Breast epithelium (tissue), 4 donors: ENCODE measurements around the gene TNNI3K. TPM values are rescaled to one million over a fixed set of nuclear protein-coding genes. Genes with fewer than 3 reads are reported as not detected.

Experiments
- DNase-seq, 2 donors: peaks; one replicate each; pipeline ENCODE4 v3.0.0-alpha.2; 2019; ENCODE audit warnings: low spot score in 2 of 2
- H3K27ac ChIP-seq, 2 donors: fragments of 200-600 bp; sonication (generic) in 1 of 2; one replicate each; pipeline ENCODE4 v1.5.1; 2016 to 2019; ENCODE audit warnings: mild to moderate bottlenecking in 1 of 2
- H3K27me3 ChIP-seq, 2 donors: fragments of 200-600 bp; sonication (generic) in 1 of 2; one replicate each; pipeline versions ENCODE4 v1.5.1 to v1.6.0; 2017 to 2019; ENCODE audit warnings: control low read depth in 1 of 2, mild to moderate bottlenecking in 1 of 2
- H3K36me3 ChIP-seq: fragments of 200-600 bp; one replicate; pipeline ENCODE4 v1.5.1; 2019
- H3K4me1 ChIP-seq, 2 donors: fragments of 200-600 bp; sonication (generic); one replicate each; pipeline ENCODE4 v1.5.1; 2016 to 2019; ENCODE audit warnings: control low read depth in 1 of 2
- H3K4me3 ChIP-seq, 3 donors: fragments of 200-600 bp; sonication (generic); 1 replicate in 2 of 3; 2 replicates in 1 of 3; pipeline ENCODE4 v1.5.1; 2016 to 2019; ENCODE audit warnings: mild to moderate bottlenecking in 3 of 3, moderate library complexity in 2 of 3
- H3K9me3 ChIP-seq, 2 donors: fragments of 200-600 bp; sonication (generic) in 1 of 2; one replicate each; pipeline ENCODE4 v1.5.1; 2016 to 2019; ENCODE audit warnings: control low read depth in 1 of 2
- POLR2A ChIP-seq: fragments of 450-650 bp; IDR thresholded peaks from one replicate; pipeline ENCODE4 v1.6.1; 2016; ENCODE audit warnings: antibody characterized with exemption, mild to moderate bottlenecking, moderate library complexity
- POLR2AphosphoS5 ChIP-seq, 3 donors: sonication (generic); formaldehyde crosslinking; IDR thresholded peaks; one replicate each; pipeline ENCODE4 v1.6.1; 2017; ENCODE audit warnings: antibody characterized with exemption in 3 of 3
- intact Hi-C: fragments of 100-400 bp; cut with DNase I; formaldehyde crosslinking; loops from one replicate; pipeline ENCODE4 v1.15.1; 2023; ENCODE audit warnings: low total_unique reads
- total RNA-seq, 3 donors: library from RNA; depleted of rRNA; stranded (reverse); fragments of >200 nt; gene quantifications; one replicate each; pipeline ENCODE4 v1.1.0, GENCODE V29; 2016
- TF ChIP-seq, protein P1 (sequence below), 3 donors: fragments of 450-650 bp; IDR thresholded peaks; one replicate each; pipeline ENCODE4 v1.5.1; 2016 to 2017; ENCODE audit warnings: antibody characterized with exemption in 3 of 3, mild to moderate bottlenecking in 3 of 3, moderate library complexity in 3 of 3

The TNNI3K gene
- total RNA-seq, 3 donors from 2014 or later = 1.3 to 3.7 (median 2.5) TPM

DNA sequence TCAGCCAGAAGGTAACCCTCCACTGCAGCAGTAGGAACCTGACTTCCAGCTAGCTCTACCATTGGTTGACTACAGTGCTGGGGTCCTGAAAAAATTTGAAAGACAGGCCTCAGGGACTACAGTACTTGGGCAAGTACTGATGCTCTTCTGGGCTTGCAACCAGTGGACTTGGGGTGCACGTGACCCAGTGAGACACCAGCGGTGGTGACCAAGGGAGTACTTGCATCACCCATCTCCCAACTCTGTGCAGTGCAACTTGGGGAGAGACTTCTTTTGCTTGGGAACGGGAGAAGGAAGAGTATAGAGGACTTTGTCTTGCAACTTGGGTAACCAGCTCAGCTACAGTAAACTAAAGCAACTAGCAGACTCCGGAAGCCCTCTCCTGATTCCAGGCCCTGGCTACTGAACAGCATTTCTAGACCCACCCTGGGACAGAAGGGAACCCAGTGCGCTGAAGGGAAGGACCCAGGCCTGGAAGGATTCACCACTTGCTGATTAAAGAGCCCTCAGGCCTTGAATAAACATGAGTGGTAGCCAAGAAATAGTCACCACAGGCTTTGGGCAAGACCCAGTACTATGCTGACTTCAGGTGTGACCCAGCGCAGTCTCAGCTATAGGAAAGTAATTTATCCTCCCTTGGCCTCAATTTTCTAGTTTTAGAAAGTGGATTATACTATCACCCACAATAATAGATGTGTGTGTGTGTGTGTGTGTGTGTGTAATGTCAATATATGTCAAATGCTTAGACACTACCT, 45.6 kb downstream of the TNNI3K start:
- Histone ChIP-seq H3K36me3 (no peaks in the 10 kb centered on the region), H3K4me1 (no peaks in the 10 kb centered on the region), H3K4me3 (no peak overlapping the region), H3K9me3 (no peaks in the 10 kb centered on the region), H3K27ac (no peak overlapping the region), H3K27me3 (no peaks in the 10 kb centered on the region)
- TF ChIP-seq POLR2A = no peak
- intact Hi-C loops = loop anchor here (5.0 kb wide), 2 partner anchors 39 to 164 kb away; no protein-coding TSS in a partner anchor
- no peak for DNase-seq

DNA sequence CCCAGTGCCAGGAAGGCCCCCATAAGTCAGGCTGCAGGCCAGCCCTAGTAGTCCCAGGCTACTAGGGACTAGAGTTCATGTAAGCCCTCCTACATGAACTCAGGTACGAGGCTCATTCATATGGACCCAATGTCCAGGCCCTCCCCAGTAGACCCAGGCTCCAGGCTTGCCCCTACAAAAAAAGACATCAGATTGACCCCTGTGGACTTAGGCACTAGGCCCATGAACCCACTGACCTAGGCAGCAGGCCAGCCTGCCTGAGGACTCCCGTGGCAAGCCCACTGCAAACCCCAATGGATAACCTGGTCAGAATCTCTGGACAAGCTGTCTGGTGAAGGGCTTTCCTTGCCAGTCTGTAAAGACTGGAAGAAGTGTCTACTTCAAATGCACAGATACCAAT, 51.2 kb downstream of the TNNI3K start:
- Histone ChIP-seq H3K4me1 (no peaks in the 10 kb centered on the region), H3K27me3 (no peaks in the 10 kb centered on the region), H3K4me3 (no peak overlapping the region), H3K9me3 (peaks cover 8% of the 10 kb centered on the region in 2 donors), H3K36me3 (no peaks in the 10 kb centered on the region), H3K27ac (no peak overlapping the region)
- no peak for DNase-seq
- TF ChIP-seq, protein P1, sequence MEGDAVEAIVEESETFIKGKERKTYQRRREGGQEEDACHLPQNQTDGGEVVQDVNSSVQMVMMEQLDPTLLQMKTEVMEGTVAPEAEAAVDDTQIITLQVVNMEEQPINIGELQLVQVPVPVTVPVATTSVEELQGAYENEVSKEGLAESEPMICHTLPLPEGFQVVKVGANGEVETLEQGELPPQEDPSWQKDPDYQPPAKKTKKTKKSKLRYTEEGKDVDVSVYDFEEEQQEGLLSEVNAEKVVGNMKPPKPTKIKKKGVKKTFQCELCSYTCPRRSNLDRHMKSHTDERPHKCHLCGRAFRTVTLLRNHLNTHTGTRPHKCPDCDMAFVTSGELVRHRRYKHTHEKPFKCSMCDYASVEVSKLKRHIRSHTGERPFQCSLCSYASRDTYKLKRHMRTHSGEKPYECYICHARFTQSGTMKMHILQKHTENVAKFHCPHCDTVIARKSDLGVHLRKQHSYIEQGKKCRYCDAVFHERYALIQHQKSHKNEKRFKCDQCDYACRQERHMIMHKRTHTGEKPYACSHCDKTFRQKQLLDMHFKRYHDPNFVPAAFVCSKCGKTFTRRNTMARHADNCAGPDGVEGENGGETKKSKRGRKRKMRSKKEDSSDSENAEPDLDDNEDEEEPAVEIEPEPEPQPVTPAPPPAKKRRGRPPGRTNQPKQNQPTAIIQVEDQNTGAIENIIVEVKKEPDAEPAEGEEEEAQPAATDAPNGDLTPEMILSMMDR (IDR thresholded peaks at IDR 0.05) = no peak
- no peak for TF ChIP-seq POLR2AphosphoS5 (IDR thresholded peaks at IDR 0.05)
- TF ChIP-seq POLR2A = no peak
- intact Hi-C loops = no loop called here

DNA sequence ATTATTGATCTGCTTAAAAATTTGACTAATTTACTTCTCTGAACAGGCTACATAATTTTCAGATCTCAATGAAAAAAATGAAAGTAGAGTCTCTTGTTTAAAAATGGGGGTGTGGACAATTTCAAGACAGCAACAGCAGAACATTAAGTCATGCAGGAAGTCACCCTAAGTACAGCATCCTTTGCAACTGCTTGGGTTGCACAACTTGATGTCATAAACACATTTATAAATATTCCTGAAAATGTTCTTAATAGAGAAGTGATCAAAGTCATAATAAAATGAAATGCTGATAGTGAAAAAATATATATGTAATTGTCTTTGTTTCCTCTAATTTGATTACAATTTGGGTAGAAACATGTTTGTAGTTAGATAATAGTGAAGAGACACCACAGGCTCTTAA, 79.3 kb downstream of the TNNI3K start:
- intact Hi-C loops = no loop called here
- Histone ChIP-seq H3K27ac (no peak overlapping the region), H3K4me1 (no peaks in the 10 kb centered on the region), H3K9me3 (no peaks in the 10 kb centered on the region), H3K36me3 (no peaks in the 10 kb centered on the region), H3K27me3 (no peaks in the 10 kb centered on the region), H3K4me3 (no peak overlapping the region)
- TF ChIP-seq POLR2A (no peak), POLR2AphosphoS5 (IDR thresholded peaks at IDR 0.05) (no peak)
- TF ChIP-seq, protein P1 (IDR thresholded peaks at IDR 0.05) = no peak
- DNase-seq = no peak

DNA sequence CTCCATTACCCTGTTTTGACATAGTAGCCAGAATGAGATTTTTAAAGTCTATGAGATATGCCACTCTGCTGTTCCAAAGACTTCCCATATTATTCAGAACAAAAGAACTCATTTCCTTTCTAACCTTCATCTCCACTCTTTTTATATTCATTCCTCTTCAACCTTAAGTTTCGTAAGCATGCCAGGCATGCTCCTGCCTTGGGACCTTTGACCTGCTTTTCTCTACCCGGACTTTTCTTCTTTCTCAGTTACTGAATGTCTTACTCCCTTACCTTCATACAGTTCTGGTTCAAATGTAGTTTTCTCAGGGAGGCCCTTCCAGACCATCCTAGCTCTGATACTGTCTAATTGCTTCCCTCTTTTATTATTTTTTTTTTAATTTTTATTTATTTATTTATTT, 81.1 kb downstream of the TNNI3K start:
- Histone ChIP-seq H3K27ac (no peak overlapping the region), H3K27me3 (no peaks in the 10 kb centered on the region)

DNA sequence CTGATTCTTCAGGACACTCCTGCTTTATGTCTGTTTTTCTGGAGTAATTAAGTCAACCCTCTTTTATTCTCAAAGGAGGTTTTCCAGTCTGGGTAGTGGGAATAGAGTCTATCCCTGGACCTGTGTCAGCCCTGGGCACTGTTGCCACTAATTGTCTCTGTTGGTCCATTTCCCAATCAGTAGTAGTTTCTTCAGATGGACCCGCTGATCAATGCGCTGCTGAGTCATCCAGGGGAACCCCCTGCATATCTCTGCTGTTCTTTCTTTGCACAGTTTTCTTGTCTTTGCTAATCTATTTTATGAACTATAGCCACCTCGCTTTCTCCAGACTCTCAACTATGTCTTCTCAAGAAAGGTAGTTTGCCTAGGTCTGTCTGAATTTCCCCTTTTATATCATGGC, 82.5 kb downstream of the TNNI3K start:
- intact Hi-C loops = no loop called here
- Histone ChIP-seq H3K4me3 (no peak overlapping the region), H3K27ac (no peak overlapping the region), H3K27me3 (no peaks in the 10 kb centered on the region), H3K9me3 (no peaks in the 10 kb centered on the region), H3K36me3 (no peaks in the 10 kb centered on the region), H3K4me1 (no peaks in the 10 kb centered on the region)
- TF ChIP-seq POLR2A (no peak), POLR2AphosphoS5 (IDR thresholded peaks at IDR 0.05) (no peak)
- TF ChIP-seq, protein P1 (IDR thresholded peaks at IDR 0.05) = no peak
- DNase-seq = no peak

More for the DNA sequence above, 81.1 kb downstream of the TNNI3K start:
- intact Hi-C loops = no loop called here
- Histone ChIP-seq H3K4me3 (no peak overlapping the region), H3K9me3 (no peaks in the 10 kb centered on the region), H3K4me1 (no peaks in the 10 kb centered on the region), H3K36me3 (no peaks in the 10 kb centered on the region)
- no peak for TF ChIP-seq POLR2AphosphoS5 (IDR thresholded peaks at IDR 0.05)
- TF ChIP-seq, protein P1 (IDR thresholded peaks at IDR 0.05) = no peak
- TF ChIP-seq POLR2A = no peak
- DNase-seq = no peak
